ENCODE data around the gene PRAMEF4.
"Not testable (repeated sequence)": the region's sequence is repeated elsewhere in the genome, so short reads cannot be mapped to it uniquely, and the experiment has no call there.

Gene PRAMEF4

DNA sequence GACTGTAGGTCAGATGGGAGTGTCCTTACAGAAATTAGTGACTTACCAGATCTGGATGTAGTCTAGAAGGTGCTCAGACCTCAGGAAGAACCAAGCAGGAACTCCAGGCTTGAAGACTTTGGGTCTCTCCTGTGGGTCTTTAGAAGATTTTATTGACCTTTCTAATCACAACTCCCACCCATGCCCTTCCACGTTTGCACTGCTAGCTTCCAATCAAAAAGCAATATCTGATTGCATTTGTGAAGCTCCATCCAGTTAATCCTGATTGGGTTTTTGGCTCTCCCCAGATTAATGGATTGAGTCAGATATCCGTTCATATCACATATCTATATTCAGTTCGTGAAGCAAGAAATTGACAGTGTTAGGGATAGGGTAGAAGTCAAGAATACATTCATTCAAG is 54.7 kb downstream of the PRAMEF4 start, which contains the start of gene PRAMEF11:
Gene PRAMEF11, minus strand, starts transcription at position 101 of the 400 bp plus-strand sequence. CDS start 2,621 bp downstream, outside the sequence.
- H3K27me3 ChIP-seq (ENCODE audit: insufficient read depth, low read length, poor library complexity, severe bottlenecking); H3K4me2 ChIP-seq (ENCODE audit: low read depth, low read length, poor library complexity, severe bottlenecking); H3K9ac ChIP-seq (ENCODE audit: low read depth, low read length, poor library complexity, severe bottlenecking); H2AFZ ChIP-seq (ENCODE audit: low read length); H3K9me3 ChIP-seq (ENCODE audit: insufficient read depth, low read depth, low read length); H4K20me1 ChIP-seq (ENCODE audit: insufficient read depth, low read length, poor library complexity, severe bottlenecking); H3K79me2 ChIP-seq (ENCODE audit: insufficient read depth, low read length); H3K4me1 ChIP-seq (ENCODE audit: insufficient read depth, low read length, poor library complexity, severe bottlenecking); H3K36me3 ChIP-seq (ENCODE audit: insufficient read depth, low read length); H3K9me2 ChIP-seq (replicated peaks; ENCODE audit: low read depth, low read length); H3K4me3 ChIP-seq (ENCODE audit: low read length, poor library complexity, severe bottlenecking); H3F3A ChIP-seq (ENCODE audit: low read depth): not testable (repeated sequence)

Data from Loucy (cell line).